ENCODE data around the gene CR2.

- TF ChIP-seq SIN3A (IDR thresholded peaks at IDR 0.05; ENCODE audit: borderline replicate concordance, insufficient read depth, low read length) (no peak), TAF1 (IDR thresholded peaks at IDR 0.05; ENCODE audit: borderline replicate concordance, insufficient read depth, low read length) (no peak), POLR2AphosphoS5 (IDR thresholded peaks at IDR 0.05; ENCODE audit: low read depth, low read length) (no peak), REST (IDR thresholded peaks at IDR 0.05; ENCODE audit: insufficient read depth in 1 of 2, low read depth in 2 of 2, low read length in 2 of 2) (no peak), FOXP2 (optimal IDR thresholded peaks at IDR 0.05; ENCODE audit: borderline replicate concordance, extremely low read depth, extremely low read length, insufficient read depth) (no peak)
These were observed 46.4 kb upstream of the CR2 start for GRCh38 chr1:207407655-207408260.

Measured in PFSK-1 (cell line).